Measurements from ENCODE around the gene TMED7.
A peak's percentile ranks its signal among the peaks of the same experiment; 100 is the strongest.
"Not testable (repeated sequence)": the region's sequence is repeated elsewhere in the genome, so short reads cannot be mapped to it uniquely, and the experiment has no call there.

Gene TMED7

DNA sequence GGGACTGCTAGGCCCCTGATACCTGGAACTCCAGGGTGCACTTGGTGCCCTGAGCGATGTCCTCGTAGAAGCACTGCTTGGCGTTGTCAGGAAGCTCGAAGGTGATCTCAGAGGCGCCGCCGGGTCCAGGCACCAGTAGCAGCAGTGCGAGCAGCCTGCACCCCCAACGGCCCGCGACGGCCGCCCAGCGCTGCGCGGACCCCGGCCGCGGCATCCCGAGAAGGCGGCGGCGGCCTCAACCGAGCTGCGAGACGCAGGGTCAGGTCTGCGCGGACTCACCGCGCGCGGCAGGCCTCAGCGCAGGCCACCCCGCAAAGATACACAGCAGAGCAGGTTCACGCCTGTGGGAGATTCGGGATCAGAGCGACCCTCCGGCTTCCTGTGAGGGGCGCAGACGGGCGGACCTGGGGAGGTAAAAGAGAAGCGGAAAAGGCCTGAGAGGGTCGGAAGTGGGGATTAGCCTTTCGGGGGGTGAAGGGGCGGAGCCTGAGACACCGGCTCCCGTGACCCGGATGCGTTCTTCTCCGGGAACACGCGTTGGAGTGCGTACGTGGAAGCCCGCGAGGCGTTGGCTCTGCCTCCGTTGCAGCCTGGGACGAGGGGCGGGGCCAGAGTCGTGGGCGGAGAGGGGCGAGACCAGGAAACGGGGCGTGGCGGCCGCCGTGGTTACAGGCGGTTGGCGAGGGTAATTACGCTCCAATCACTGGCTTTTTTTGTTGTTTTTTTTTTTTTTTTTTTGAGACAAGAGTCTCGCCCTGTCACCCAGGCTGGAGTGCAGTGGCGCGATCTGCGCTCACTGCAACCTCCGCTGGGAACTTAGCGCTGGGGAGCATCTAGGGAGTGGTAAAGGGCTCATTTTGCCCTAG is at the start of gene TMED7:
TSS of gene TMED7 (minus strand) at position 458 of the 866 bp plus-strand sequence. CDS start at position 214, 244 bp downstream.
- peak; percentile 98 for DNase-seq

DNA sequence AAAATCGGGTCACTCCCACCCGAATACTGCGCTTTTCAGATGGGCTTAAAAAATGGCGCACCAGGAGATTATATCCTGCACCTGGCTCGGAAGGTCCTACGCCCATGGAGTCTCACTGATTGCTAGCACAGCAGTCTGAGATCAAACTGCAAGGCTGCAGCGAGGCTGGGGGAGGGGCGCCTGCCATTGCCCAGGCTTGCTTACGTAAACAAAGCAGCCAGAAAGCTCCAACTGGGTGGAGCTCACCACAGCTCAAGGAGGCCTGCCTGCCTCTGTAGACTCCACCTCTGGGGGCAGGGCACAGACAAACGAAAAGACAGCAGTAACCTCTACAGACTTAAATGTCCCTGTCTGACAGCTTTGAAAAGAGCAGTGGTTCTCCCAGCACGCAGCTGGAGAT is 48.9 kb upstream of the TMED7 start:
- not testable (repeated sequence) for DNase-seq

DNA sequence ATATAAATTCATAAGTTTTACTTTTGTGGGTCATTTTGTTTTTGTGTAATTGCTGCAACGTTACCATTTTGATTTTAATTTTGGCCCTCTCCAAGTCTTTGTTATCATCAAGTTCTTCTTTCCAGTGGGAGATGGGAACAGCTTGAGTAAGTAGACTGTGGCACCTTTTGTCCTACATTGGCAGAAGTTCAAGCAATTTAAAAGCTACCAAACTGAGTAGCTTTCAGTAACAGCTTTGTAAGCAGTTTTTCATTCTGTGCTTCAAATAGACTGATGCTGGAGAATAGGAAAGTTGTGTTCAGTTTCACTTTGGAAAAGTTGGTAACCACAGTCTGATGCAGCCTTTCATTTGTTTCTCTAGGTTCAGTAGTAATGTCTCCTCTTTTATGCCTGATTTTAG is 47.8 kb upstream of the TMED7 start:
- no peak for DNase-seq

DNA sequence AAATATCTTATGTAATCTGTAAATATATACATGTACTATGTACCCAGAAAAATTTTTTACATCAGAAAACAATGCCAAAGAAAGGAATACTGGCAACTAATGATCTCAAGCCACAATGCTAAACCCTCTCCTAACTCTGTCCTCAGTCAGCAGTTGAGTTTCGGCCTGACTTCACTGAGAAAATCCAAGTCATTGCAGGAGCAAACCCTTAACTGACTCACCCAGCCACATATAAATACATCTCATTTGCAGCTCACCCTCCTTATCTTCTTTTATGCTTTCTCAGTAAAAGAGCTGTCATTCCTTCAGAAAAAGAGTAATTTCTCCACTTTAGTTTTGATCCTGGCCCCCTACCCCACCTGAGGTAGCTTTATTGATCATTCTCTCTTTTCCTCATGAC is 46.1 kb upstream of the TMED7 start:
- DNase-seq = no peak

DNA sequence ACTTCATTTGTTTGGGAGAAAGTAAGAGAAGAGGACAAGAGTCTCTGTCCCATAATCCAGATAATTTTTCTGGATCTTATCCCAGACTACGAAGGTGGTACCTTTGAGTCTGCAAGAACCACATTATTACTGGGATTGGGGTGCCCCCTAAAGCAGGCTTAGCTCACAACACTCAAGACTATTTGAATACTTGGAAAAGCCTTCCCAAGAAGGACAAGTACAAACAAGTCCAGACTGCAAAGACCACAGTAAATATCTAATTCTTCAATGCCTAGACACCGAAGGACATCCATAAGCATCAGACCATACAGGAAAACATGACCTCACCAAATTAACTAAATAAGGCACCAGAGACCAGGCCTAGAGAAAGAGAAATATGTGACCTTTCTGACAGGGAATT is 40.2 kb upstream of the TMED7 start:
- no peak for DNase-seq

DNA sequence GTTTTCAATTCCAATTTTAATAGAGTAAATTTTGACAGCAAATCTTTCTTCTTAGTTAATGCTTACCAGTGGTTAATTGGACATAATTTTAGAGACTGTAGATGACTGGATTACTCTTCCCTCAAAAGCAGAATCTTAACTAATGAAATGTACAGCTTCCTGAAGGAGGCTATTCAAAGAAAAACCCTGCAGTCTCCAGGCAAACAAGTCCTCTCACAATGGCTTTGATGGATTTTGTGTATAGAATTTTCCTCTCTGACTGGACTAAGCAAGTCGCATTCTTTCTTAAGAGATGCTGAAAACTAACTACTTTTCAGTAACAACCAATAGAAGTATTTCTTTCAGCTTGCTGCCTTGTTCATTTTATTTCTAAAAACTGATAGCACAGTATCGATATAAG is 35.7 kb upstream of the TMED7 start:
- no peak for DNase-seq

DNA sequence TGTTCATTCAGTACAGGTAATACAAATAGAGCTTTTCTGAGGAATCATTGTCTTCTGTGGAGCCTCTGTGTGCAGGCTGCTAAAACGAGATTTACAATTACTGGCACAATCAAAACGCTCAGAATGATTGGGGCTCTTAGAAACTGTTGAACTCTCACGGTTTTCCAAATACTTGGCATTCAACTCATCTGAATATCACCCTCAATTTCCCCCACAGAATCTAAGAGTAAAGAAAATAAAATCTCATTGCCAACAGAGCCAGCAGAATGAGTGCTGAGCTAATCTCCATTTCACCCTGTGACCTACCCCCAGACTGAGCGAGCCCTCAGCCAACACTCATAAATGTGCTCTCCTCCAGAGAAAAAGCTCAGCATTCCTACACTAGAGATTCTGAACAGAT is 35.3 kb upstream of the TMED7 start:
- no peak for DNase-seq

DNA sequence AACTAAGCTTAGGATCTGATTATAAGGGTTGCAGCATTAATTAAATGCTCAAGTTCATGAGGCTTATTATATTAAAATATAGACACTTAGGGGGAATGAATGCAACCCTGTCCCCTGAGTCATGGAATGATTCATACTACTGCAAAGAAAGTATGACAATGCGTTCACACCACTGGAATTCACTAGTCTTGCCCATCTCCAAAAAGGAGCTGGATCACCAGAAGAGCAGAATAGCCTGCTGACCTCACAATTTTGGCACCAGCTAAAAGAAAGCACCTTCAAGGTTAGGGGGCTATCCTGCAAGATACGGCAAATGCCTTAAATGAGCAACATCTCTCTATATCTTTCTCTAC is 32.0 kb upstream of the TMED7 start:
- no peak for DNase-seq

DNA sequence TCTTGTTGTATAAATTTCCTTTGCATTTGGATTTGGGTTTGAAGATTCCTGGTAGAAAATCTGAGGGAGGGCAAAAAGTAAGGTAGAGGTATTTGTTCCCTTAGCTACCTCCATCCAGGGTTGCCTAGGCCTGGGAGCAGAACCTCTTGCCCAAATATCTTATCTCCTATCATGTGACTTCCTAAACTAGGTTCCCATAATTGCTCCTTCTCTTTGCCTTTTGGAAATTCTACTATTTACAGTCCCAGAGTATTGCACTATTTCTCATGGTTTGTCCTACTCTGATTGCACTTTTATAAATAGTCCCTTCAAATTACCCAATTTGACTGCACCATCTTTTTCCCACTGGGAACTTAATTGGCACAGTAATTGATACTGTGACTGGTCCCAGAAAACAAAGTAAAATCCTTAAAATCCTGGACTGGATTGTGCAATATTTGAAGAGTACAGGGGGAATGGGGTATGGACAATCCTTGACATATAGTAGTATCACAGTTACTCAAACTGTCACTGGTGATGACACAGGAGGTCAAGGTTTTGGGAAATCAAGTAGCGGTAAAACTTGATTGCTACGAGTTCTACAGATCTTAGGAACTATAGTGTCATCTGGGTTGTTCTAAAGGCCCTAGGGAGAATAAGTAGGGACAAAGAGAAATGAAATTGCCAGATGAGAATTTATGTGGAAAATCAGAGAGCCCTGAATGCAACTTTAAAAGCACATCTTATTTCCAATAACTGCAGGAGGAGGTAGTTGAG is 31.5 kb upstream of the TMED7 start:
- no peak for DNase-seq

DNA sequence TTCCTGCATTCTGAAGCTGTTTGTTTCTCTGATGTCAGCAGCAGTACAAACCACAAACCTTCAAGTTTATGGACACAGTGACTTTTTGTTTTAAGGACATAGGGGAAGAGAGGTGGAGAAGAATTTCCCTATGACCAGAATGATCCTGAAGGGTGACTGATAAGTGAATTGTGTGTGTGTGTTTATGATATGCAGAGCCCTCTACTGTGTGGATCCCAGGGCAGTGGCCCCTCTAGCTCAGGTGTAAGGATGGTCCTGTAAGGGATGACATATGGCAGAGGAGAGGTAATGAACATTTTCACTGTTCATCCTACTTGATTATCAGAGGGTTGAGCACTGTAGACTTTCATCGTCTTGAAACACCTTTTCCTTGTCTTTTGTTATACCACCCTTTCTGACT is 30.6 kb upstream of the TMED7 start:
- DNase-seq = no peak

DNA sequence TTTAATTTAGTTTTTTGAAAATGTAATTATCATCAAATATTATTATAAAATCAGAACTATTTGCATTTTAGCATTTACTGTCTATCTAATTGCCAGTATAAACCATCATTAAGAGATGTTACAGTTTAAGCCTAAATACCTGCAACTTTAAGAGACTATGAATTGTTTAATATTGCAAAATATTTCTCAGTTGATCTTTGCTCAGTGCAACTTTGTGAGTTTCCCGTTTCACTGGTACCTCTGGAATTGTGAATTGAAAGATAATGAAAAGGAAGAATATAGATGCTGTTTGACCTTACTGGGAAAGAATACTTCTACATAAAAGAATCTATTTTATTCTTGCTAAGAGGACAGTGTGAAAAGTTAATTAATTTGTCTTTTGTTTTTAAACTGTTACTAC is 30.2 kb upstream of the TMED7 start:
- DNase-seq = no peak

DNA sequence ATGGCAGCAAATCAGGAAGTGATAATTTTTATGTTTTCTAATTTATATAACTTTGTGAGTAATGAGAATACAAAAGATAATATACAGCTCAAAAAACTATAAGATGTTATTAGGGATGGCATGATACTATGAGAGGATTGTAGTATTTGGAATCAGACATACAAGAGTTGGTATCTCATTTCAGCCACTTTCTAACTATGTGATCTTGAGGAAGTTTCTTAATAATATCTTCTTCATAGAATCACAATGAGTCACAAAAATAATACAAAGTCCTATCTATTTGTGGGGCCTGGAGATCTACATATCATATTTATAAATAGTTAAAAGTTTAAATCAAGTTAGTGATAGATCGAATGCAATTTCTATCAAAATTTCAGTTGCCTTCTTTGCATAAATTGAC is 23.7 kb upstream of the TMED7 start:
- DNase-seq = no peak

DNA sequence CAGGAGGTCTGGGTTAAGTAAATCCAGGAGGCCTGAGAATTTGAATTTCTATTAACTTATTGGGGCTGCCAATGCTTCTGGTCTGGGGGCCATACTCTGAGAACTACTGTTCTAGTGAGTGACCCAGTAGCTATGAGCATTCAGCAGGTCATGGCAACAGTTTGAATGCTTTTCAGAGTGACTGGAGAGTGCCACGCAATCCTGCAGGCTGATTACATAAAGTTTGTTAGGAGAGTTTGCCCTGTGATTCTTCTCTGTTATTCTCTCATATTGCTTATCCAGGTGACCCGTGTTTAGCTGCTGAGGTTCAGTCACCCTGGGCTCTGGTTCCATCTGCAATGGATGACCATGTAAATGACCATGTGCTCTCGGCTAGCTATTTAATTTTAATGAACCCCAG is 22.2 kb upstream of the TMED7 start:
- DNase-seq = no peak

DNA sequence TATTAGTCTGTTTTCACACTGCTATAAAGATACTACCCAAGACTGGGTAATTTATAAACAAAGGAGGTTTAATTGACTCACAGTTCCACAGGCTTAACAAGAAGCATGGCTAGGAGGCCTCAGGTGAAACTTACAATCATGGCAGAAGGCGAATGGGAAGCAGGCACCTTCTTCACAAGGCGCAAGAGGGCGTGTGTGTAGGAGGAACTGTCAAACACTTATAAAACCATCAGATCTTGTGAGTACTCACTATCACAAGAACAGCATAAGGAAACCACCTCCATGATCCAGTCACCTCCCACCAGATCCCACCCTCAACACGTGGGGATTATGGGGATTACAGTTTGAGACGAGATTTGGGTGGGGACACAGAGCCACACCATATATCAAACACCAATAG is 19.6 kb upstream of the TMED7 start:
- DNase-seq = not testable (repeated sequence)

DNA sequence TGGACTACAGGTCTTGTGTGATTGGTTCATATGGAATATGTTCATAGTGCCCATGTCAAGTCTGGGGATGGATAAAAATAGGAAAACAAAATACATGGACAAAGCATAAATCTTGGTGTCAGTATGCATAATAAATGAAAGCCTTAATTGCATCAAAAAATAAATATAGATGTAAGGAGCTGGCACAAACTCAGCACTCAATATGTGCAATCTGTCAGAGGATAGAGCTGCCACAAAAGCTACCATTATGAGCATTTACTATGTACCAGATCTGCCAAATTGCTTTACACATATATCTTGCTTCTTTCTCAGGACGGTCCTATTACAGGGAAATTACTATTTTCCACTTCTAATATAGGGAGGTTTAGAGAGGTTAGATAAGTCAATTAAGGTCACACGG is 18.2 kb upstream of the TMED7 start:
- no peak for DNase-seq

DNA sequence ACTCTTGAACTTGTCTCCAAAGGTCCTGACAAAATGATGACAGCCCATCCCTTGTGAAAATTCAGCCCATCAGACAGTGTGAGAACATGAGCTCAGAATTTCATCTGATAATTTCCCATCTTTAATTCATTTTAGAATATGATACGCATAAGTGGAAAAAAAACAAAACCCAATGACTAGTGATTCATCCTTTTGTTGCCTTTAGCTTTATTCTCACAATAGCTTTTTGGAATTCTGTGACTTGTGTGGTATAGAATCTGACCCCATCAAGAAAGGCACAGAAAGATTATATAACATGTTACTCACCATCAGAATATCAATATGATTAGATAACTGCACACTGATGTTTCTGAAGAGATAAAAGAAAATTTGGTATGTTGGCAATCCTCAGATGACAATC is 16.1 kb upstream of the TMED7 start:
- no peak for DNase-seq

DNA sequence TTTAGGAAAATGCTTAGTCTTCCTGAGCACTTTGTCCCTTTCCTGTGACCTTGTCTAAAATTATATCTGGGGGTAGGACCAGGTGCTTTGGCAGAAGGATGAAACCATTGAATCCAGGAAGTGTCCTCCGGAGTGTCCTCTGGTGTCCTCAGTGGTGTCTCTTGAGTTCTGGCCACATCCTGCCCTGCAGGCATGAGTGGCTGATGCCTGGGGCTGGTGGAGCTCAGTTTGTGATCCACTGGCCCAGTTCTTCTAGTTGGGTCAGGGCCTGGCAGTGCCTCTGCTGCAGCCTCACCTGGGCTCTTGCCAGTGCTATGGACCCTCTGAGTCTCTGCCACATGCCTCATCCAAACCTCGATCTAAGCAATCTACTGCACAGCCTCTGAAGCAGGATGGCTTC is 14.4 kb upstream of the TMED7 start:
- DNase-seq = no peak

DNA sequence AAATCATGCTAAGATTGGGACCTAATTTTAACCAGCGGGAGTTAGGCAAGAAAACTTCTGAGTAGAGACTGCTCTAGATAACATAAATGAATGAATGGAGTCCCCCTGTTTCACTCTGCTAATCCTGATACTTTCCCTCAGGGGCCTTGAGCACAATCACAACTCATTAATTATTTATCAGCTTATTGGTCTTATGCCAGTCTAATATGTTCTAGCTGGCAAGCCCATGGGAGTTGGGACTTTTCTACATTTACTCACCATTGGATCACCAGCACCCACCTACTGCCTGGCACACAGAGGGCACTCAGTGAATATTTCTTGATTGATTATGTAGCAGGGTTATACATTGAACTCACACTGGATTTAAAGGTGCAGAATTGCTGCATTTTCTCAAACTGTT is 13.5 kb upstream of the TMED7 start:
- no peak for DNase-seq

DNA sequence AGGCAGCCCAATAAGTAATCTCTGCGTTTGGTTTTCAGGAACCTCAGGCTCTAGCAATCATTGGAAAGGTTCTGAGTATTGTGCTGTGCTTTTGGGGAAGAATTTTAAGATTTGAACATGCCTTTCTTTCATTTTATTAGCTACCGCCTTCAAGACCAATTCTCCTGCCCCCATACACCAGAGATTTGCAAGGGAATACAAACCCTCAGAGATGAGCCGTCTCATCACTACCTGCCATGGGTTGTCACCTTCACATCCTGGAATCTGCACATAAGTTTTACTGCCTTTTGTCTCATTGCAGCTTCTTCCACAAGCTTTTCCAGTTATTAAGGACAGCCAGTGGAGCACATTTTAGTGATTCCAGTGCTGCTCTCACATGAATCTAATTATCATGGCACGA is 11.7 kb upstream of the TMED7 start:
- DNase-seq = no peak

DNA sequence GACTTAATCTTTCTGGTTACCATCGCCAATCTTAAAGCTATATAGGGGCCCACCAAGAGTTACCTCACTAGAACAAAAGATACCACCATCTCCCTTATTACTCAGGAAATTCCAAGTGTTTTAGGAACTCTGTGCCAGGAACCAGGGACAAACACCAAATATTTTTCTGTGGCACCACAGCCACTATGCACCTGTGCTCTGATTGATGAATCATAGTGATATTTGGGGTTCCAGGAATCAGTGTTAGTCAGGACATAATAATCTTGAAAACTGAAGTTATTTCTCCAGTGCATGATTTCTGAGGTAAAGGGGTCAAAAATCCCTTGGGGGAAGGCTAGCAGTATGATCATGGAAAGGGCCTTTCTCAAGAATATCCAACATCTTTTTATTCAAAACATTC is 10.2 kb upstream of the TMED7 start:
- no peak for DNase-seq

DNA sequence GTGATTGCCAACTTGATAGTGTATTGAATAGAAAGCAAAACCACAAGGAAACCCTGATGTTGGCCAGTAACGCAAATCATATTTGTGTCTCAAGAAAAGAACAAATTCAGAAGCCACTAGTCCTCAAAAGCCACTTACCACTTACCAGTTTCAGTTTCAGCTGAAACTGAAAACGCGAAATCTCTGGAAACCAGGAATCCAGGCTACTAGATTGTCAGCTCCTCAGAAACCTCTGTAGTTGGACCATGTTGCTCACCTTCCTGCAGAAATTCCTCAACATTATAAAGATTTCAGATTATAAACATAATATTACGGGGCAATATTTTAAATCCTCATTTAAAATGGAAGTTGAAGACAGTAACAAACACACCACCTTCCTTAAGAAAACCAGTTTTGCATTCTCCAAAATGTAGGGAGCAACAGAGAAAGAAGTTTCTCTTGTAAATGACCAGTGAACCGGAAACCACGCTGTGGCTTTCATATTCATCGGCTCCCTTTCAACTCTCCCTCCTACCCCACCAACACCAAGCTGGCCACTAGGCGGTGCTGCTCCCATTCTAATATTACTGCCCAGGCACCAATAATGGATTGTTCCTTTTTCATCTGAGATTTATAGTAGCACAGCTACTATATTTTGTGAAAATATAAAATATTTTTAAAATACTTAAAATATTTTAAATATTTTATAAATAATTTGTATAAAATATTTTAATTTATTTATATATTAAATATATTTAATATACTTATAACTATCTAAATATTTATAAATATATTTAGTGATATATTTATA is 8.7 kb upstream of the TMED7 start:
- DNase-seq = peak; percentile 80

DNA sequence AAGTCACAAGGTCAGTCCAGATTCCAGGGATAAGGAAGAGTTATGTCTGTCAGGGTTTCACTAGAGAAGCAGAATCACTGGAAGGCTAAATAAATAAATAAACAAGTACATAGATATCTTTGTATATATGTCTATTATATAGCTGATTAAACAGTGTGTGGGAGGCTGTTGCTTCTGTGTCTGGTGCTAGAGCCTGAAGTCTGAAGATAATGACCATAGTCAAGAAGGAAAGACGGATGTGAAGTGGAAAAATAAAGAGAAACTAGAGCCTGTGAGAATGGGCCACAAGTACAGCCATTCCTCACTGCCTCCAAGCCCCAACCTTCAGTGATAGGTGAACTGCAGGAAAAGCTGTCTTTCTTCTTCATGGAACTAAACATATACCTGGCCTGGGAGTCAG is 4.1 kb upstream of the TMED7 start:
- no peak for DNase-seq

DNA sequence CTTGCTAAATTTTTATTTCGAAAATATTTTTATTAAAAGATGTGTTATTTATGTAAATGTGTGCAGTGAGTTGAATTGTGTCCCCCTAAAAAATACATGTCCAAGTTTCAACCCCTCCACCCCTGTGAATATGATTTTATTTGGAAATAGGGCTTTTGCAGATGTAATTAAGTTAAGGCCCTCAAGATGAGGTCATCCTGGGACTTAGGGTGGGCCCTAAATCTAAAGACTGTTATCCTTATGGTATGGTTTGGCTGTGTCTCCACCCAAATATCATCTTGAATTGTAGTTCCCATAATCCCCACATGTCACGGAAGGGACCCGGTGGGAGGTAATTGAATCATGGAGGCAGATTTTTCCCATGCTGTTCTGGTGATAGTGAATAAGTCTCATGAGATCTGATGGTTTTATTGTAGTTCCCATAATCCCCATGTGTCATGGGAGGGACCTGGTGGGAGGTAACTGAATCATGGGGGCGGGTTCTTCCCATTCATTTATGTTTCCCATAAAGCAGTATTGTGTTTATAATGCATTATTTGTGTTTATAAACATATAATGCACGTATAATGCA is 1.5 kb upstream of the TMED7 start:
- no peak for DNase-seq
